Stimulated activated CD4-positive, alpha-beta T cell treated with anti-CD3 and anti-CD28 coated beads, Interleukin-15, amount 100 ng/mL, for 1 hour (primary cell): ENCODE results near the gene FAM168B.

ENCODE experiments used
- DNase-seq, 2 donors: peaks; one replicate each; pipeline ENCODE4 v3.0.0-alpha.2; 2020; ENCODE audit warnings: low read depth in 1 of 2, low spot score in 1 of 2

FAM168B gene

DNA sequence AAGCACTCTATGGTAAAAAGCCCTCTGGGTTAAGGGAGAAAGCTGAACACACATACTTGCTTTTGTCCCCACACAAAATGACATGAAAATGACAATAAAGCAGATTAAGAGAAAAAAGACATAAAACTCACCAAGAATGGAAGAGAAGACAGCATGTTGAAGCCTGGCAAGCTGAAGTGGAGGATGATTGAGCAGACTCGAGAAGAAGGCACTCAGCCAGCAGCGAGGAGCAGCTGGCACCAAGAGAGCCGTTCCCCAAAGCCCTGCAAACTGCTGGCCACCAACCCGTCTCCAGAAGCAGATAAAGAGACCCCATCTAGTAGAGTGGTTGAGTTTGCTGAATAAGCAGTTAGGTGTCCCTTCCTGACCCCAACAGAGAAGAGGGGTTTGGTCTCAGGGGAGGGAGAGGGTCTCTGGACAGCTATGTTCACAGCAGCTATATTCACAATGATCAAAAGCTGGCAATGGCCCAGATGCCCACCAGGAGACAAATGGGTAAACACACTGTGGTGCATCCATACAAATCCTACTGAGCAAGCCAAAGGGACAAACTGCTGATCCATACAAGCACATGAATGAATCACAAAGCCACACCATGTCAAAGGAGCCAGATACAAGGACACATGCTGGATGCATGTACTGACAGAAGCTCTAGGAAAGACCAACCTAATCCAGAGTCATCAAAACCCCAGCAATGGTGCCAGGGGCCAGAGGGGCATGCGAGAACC is 36.9 kb downstream of the FAM168B start:
- no peak for DNase-seq

DNA sequence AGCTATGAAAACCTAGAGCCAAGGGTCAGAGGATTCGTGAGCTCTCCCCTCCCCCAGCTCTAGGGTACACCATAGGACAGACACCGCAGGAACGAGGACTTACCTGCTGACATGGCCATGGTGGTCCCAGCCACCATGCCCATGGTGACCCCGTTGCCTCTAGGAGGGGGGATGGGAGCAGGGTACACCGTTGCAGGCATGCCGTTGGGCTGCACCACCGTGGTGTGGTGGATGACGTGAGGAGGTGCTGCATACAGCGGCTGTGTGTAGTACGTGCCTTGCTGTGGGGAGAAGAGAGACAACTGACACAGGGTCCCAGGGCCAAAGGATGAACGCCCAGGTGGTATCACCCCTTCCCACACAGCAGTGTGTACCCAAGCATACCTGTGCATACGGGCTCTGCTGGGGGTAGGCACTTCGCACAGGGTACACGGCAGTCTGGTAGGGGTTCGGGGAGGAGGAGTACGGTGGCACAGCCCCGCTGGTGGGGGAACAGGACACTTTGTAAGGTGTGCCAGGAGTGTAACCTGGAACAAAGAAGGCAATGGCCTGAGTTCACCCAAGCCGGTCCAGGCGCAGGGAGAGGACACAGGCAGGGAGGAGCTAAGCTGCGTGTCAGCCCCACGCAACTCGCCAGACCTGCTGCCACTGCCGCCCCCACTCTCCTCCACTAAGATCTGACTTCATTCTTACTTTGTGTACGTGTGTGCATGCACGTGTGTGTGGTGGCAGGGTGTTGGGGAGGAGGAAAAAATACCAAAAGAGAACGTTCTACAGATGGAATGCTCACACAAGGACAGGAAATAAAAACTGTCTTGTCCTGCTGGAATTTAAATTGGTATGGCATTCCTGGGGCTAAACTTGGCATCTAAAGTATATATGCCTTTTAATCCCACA is 37.8 kb downstream of the FAM168B start:
- no peak for DNase-seq

DNA sequence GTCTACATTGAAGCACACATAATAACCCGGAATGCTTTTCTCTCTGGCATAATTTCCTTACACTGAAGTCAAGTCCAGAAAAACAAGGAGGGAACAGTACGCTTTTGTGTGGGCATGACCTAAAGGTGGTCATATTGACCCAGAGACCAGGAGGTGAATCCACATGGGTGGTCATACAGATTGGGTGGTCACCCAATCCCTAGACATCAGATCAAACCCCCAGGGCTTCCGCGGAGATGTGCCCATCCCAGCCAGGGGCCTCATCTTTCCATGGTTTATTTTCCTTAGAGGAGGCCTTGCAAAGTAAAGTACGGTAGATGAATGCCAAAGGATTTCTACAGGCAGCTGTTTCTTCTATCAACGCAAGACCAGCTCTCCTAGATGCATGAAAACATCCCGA is 38.8 kb downstream of the FAM168B start:
- no peak for DNase-seq

DNA sequence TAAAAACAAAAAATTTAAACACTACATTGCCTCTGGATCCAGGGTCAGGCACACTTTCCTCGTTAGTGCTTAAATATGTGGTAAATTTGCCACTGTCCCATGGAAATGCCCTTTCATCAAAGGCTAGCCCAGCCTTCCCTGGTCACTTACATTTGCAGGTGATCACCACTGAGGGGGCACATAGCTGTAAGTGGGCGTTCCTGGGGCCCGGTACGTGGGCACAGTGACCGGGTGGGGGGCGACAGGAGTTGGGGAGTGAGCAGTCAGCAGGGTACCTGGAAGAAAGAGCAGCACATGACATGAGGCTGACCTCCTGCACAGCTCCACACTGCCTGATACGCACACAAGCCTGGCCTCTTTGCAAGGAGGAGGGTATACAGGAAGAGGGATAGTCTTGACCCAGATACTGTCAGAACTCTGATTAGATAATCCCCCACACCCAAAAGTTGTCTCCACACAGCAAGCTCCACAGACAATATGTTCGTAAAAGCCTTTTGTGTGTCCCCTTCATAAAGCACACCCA is 40.5 kb downstream of the FAM168B start:
- no peak for DNase-seq

DNA sequence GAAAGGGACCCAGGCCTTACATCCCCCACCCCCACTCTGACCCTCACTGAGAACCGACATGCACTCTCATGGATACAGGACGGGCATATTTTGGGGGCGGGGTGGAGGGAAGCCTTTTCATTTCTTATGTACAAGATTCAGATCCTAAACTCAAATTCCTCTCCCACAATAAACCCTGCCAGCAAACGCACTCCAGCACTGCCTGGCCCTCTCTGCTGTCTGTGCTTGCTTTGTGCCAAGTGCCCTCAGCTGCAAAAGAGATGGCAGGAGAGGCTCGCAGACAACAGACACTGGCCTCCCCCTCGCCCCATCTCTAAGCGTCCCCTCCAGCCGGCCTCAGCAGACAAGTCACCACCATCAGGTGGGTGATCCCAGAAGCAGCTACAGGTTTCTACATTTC is 42.4 kb downstream of the FAM168B start:
- no peak for DNase-seq

DNA sequence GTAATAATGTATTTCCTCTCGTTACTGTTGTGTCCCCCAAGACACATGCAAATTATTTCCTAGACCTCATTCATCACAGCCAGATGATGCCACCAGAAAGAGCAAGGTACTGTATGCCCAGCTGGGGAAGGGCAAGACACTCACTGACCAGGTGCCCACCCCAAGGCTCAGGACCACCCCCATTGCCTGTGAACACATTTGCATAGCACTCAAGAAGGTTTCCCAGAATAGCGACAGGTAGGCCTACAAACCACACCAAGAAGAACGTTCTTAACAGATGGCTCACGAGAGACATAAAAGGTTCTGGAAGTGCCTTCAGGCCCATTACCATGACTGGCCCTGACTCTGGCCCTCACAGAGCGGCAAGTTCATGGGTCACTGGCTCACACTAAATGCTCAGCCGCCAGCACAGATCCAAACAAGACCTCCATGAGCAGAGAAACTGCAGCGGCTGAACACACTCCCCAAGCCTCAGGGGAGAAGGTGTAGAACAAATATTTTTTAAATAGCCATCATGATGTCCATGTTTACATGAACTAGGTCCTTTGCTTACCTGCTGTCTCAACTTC is 44.0 kb downstream of the FAM168B start:
- DNase-seq: no peak

DNA sequence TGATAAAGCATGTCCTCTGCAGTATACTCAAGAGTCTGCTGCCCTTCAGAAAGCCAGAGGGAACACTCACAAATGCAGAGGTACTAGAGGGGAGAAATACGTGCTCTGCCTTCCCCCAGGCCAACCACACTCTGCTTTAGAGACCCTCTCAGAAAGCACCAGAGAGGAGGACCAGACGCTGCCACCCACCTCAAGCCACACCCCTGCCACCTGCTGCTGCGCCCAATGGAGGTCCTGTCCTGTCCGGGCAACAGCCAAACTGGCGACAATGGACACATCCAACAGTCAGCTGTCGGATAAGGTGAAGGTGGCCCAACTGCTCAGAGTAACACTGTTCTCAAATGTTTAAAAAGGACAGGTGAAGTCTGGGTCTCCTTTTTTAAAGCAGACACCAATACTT is 44.6 kb downstream of the FAM168B start:
- no peak for DNase-seq

DNA sequence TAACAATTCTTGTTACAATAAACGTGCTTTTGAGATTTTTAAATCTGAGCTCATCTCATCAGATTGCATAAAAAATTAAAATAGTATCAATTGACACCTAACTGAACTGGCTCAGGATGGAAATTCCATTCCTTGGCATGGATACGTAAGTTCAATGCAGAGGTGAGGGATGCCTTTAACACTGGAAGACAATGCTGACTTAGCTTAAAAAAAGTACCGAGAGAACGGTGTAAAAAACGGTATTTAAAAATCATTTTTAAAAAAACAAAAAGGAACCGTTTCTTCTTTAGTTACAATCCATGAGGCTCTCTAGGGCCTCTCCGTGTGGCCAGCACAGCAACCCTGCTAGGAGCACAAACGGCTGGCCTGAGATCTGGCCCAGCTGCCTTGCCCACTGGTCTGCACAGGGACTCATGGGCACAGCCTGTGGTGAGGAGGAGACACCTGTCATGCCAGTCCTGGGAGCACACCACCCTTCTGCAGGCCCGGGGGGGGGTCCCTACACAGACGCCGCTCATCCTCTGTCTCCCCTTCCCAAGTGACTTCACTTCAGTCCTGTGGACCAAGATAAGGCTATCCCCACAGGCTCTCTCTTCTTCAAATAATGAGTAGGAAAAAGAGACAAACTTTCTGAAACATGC is 45.2 kb downstream of the FAM168B start:
- no peak for DNase-seq

DNA sequence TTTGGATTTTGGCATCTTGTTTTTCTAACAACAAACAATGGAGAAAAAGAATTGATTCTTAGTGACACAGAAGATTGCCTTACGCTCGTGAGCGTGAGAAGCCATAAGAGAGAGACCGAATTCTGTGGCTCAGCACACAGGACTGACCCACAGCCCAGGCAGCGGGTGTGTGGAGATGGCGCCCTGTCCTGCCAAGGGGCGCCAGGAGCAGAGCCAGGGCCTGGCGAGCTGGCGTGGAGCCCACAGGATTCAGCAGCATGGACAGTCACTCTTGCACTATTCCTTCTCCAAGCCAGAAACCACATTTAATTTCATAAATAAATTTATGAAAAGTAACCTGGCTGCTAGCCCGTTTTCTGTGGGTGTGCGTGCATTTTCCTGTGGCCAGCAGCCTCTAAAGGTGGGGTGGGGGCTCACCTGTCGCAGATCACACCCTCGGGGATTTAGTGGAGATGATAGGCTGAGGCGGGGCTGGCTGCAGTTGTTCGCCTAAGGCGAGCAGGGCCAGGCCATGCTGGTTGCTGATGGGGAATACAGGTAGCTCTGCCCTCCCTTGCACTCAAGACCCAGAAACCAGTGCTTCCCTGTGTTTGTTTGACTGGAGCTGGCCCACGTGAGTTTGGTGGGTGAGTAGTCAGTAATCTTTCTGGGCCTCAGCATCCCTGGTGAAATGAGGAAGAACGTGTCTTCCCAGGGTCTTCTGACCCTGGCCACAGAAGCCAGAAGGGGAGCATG is 46.2 kb downstream of the FAM168B start:
- DNase-seq: no peak

DNA sequence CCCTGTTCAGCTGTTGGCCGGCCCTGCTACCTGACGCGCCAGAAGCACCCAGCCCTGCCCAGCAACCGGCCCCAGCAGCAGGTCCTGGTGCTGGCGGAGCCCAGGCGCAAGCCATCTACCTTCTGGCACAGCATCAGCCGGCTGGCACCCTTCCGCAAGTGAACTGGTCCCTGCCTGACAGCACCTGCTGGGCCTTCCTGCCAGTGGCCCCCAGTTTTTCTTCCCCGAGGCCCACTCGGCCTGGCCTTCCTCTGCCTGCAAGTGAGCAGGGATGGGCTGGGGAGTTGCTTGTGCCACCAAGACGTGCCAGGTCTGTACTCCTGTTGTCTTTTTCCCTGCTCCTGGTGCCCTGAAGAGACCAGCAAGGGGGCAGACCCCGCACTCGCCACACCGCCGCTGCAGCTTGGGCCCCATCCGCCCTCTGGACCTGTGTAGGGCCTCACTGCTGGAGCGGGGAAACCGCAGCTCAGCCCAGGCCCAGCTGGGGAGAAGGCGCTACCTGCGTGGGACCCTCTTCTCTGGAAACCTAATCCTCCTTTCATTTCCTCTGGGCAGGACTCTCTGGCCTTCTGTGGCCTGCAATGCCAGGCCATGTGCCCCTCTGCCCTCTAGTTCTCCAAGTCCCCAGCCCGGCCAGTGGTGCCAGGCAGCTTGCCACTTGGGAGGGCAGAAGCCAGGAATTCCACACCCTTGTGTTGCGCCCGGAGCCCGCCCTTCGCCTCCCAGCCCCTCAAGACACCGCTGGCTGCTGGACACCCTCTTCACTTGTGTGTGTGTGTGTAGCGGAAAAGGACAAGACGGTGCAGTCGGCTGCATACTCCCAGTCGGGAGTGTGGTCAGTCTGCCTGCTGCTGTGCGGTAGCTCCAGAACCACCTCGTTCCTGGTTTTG is 47.0 kb downstream of the FAM168B start:
- no peak for DNase-seq

DNA sequence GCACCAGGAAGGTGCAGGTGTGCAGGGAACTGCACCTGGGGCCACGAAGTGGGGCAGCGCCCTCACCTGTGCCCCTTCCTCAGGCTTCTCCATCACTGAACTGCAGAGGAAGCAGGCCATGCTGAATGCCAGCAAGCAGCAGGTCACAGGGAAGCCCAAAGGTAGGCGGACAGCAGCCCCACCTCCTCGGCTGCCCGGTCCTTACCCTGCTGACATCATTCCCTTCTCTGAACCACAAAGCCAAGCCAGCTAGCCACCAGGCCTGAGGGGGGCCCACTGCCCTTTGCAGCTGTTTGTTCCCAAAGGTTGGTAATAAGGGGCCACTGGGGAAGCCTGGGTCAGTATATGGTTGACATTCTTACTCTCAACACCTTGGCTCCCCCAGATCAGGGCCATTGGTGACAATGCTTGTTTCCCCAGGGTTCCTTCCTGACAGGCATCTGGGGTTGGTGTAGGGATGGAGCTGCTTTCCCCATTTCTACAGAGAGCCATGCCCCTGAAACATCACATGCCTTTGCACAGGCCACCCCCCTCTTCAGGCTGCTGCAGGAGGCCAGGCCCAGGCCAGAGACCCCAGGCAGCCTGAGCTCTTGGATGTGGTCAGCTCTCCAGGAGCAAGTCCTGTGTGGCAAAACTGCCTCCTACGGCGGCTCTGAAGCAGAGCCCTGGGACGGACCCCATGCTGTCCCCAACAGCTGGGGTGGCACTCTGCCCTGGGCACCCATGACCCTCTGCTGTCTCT is 47.8 kb downstream of the FAM168B start:
- no peak for DNase-seq

DNA sequence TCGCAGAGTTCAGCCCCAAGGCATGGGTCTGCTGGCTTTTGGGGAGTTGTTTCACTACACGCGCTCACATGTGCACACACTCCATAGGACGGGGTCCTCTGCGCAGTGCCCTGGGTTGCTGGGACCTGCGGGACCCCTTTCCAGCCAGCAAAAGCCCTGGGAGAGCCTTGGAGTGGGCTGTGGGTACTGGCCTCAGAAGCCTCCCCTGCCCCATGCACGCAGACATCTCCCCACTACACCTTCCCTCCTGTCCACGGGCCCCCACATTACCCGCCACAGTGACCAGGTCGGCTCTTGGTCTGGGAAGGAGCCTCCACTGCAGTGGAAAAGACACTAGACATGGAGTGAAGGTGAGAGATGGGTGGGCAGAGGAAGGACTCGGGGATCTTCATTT is 48.5 kb downstream of the FAM168B start:
- no peak for DNase-seq

DNA sequence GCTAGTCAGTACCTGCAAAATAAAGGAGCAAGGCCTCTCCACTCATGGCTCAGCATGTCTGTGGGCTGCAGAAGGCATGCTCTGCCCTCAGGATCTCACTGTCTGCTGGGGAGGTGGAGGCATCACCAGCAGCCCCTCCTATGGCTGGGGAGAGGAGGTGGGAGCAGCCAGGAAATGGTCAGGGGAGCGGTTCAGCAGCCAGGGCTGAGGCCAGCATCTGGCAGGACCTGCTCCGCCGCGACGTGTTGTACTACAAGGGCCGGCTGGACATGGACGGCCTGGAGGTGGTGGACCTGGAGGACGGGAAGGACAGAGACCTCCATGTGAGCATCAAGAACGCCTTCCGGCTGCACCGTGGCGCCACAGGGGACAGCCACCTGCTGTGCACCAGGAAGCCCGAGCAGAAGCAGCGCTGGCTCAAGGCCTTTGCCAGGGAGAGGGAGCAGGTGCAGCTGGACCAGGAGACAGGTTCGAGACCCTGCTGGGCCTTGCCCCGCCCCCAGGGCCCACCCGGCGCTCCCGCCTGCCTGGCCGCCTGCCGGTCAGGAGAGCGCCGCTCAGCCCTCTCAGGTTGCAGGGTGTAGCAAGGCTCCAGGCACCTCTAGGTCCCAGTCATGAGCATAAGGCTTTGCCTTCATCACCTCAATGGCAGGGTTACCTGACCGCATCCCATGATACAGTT is 49.0 kb downstream of the FAM168B start:
- no peak for DNase-seq

DNA sequence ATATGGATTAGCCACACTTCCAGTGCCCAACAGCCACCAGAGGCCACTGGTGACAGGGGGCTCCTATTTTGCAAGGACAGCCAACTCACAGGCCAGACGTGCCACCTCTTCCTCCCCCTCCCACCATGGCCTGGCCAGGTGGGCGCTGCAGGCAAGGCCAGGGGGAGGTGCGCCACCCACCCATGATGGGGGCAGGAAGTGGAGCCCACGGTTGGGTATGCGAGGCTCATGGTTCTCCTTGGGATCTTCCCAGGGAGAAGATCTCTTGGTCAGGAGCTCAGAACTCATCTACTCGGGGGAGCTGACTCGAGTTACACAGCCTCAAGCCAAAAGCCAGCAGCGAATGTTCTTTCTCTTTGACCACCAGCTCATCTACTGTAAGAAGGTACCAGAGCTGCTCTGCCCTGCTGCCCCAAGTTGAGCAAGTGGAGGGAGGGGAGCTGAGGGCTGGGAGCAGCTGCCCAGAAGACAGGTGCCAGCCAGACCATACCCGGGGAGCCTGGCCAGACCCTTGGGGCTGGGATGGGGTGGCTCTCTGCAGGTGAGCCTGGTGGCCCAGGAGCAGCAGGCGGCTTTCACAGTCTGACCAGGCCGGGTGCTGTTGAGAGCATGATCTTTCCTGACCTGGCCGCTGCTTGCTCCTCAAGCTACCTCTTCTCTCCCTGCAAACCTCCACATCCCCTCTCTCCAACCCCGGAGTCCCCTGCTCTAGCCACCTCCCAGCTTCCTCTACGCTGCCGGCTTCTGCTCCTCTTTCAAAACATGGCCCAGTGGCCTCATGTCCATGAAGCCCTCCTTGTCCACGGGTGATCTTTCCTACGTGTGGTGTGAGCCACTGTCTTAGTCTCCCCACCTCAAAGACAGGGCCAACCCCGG is 49.8 kb downstream of the FAM168B start:
- no peak for DNase-seq

DNA sequence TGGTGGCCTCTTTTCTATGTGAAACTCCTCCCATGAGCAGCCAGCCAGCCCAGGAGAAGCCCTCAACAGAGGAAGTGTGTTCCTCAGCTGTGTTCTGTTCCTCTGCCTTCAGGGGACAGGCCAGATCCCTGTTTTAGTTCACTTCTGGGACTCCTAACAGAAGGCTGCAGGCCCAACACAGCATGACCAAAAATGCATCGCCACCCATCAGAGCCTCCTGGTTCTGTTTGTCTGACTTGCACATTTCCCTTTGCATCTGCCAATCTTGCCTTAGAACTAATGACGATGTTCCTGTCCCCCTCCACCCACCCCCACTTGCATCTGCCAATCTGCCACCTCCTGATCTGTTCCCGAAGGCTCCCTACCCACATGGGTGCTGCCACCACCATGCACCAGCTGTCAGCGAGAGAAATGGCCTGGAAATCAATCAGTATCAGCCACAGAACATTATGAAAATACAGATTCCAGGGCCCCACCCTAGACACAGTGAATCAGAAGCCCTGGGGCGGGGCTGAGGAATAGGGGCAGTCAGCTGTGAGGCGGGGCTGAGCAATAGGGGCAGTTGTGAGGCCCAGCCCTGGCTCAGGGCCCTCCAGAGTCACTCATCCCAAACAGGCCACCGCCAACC is 51.0 kb downstream of the FAM168B start:
- no peak for DNase-seq

DNA sequence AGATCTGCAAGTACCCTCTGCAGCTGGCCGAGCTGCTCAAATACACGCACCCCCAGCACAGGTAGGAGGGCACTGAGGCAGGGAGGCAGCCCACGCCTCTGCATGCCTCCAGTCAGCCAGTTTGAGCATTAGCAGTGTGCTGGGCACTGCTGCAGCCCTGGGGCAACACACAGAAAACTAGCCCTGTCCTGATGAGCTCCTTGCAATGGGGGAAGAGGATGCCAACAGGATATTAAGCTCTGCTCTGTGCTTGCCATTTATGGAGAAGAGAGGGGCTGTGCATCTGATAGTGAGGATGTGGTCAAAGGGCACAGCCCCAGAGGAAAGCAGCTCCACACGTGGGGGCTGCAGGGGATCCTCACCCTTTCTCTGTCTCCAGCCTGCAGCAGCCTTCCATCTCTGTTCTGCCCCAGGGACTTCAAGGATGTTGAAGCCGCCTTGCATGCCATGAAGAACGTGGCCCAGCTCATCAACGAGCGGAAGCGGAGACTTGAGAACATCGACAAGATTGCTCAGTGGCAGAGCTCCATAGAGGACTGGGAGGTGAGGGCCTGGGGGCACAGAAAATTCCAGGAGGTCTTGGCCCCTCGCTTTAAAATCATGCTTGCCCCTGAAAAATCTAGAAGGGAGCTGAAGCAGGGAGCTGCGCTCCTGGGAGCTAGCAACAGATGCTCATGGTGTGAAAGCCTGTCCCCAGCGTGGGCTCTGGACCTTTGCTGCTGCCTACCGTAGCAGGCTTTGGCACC is 51.7 kb downstream of the FAM168B start:
- DNase-seq: no peak
